CD4-positive, CD25-positive, alpha-beta regulatory T cell (primary cell): ENCODE measurements around the gene KIF2A. TPM values are rescaled to one million over a fixed set of nuclear protein-coding genes. Genes with fewer than 3 reads are reported as not detected.

Experiments used
- ATAC-seq, 2 donors: fragments of 150-1000 bp; cut with Tn5 transposase; one replicate each; pipeline ENCODE4 v1.10.0; 2021; ENCODE audit warnings: low read depth in 2 of 2, moderate number of reproducible peaks in 2 of 2, moderate library complexity in 1 of 2
- DNase-seq, 3 donors: peaks; one replicate each; pipeline versions ENCODE4 v3.0.0 to v3.0.0-alpha.2; 2012 to 2022; ENCODE audit warnings: mixed read lengths in 1 of 3
- H3K27ac ChIP-seq: one replicate; pipeline ENCODE4 v1.7.0; 2013; ENCODE audit warnings: mild to moderate bottlenecking, low read length; ENCODE audit not compliant: insufficient read depth, poor library complexity, severe bottlenecking
- H3K27me3 ChIP-seq: one replicate; pipeline ENCODE4 v1.7.0; 2013; ENCODE audit warnings: low read length; ENCODE audit not compliant: control insufficient read depth, insufficient read depth
- H3K36me3 ChIP-seq: one replicate; pipeline ENCODE4 v1.7.0; 2013; ENCODE audit warnings: mild to moderate bottlenecking, low read length, moderate library complexity; ENCODE audit not compliant: control insufficient read depth, insufficient read depth
- H3K4me1 ChIP-seq: 2 replicates; pipeline ENCODE4 v1.7.0; 2013; ENCODE audit warnings: mild to moderate bottlenecking, low read length; ENCODE audit not compliant: insufficient read depth, control insufficient read depth, poor library complexity, severe bottlenecking
- H3K4me3 ChIP-seq: one replicate; pipeline ENCODE4 v1.7.0; 2013; ENCODE audit warnings: low read depth, mild to moderate bottlenecking, low read length, moderate library complexity
- H3K9me3 ChIP-seq, 2 experiments: 1 replicate in 1 of 2; 2 replicates in 1 of 2; pipeline ENCODE4 v1.7.0; 2013; ENCODE audit warnings: low read length in 2 of 2, mild to moderate bottlenecking in 1 of 2, moderate library complexity in 1 of 2; ENCODE audit not compliant: control insufficient read depth in 2 of 2
- H3K27ac Mint-ChIP-seq, 3 donors: one replicate each; pipeline ENCODE4 v1.8.0; 2020 to 2022; ENCODE audit warnings: mild to moderate bottlenecking in 3 of 3, mixed read lengths in 3 of 3, moderate library complexity in 2 of 3
- H3K27me3 Mint-ChIP-seq: one replicate; pipeline ENCODE4 v1.8.0; 2022; ENCODE audit warnings: mild to moderate bottlenecking, mixed read lengths
- H3K36me3 Mint-ChIP-seq: one replicate; pipeline ENCODE4 v1.8.0; 2020; ENCODE audit warnings: mixed read lengths
- H3K4me1 Mint-ChIP-seq, 4 donors: one replicate each; pipeline ENCODE4 v1.8.0; 2020 to 2022; ENCODE audit warnings: mixed read lengths in 4 of 4, mild to moderate bottlenecking in 1 of 4
- H3K4me3 Mint-ChIP-seq, 4 donors: one replicate each; pipeline ENCODE4 v1.8.0; 2020 to 2022; ENCODE audit warnings: mild to moderate bottlenecking in 4 of 4, mixed read lengths in 4 of 4, moderate library complexity in 3 of 4
- H3K9me3 Mint-ChIP-seq, 7 donors: one replicate each; pipeline ENCODE4 v1.8.0; 2020 to 2022; ENCODE audit warnings: mixed read lengths in 7 of 7, mild to moderate bottlenecking in 3 of 7, moderate library complexity in 2 of 7
- polyA plus RNA-seq, 4 donors: library from polyadenylated mRNA; unstranded; fragments of 300-500 nt; fragmentation: Illumina TruSeq; gene quantifications; one replicate each; pipeline ENCODE4 v1.2.3, GENCODE V29; 2021
- total RNA-seq: library from RNA; stranded (reverse); gene quantifications from one replicate; pipeline ENCODE4 v1.2.3, GENCODE V29; 2022

Gene KIF2A
- total and polyA plus RNA-seq, 5 donors from 2014 or later: 114 to 191 (median 172) TPM

DNA sequence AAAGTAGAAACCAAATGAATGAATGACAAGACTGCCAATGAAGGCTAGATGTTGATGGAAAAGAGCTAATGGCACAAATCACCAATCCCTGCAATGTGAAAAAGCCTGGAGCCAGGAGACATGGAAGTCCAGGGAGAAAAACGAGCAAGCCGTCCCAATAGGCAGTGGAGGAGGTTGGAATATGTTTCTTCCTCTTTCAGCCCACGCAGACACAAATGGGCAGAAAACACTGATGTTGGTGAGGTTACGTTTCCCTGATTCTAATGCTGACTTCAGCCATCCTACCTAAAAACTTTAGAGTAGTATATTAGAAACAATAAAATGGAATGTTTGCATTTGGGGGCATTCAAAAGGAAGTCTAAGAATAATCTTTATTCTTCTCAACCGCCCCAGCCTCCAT, 23.9 kb upstream of the KIF2A start:
- Histone ChIP-seq H3K27ac (no peak overlapping the region), H3K9me3 (no peaks in the 10 kb centered on the region), H3K27me3 (no peaks in the 10 kb centered on the region), H3K4me3 (no peak overlapping the region), H3K36me3 (no peaks in the 10 kb centered on the region), H3K4me1 (peaks cover 5% of the 10 kb centered on the region)
- peaks cover 0 to 4% (median 0%) of the 10 kb centered on the region in 7 donors for H3K9me3 Mint-ChIP-seq
- peaks cover 18 to 46% (median 24%) of the 10 kb centered on the region in 4 donors for H3K4me1 Mint-ChIP-seq
- ATAC-seq (no peak), DNase-seq (no peak)
- no peak overlapping the region for H3K27ac Mint-ChIP-seq
- H3K4me3 Mint-ChIP-seq: no peak overlapping the region
- no peaks in the 10 kb centered on the region for H3K27me3 Mint-ChIP-seq
- H3K36me3 Mint-ChIP-seq: peaks cover 3% of the 10 kb centered on the region

DNA sequence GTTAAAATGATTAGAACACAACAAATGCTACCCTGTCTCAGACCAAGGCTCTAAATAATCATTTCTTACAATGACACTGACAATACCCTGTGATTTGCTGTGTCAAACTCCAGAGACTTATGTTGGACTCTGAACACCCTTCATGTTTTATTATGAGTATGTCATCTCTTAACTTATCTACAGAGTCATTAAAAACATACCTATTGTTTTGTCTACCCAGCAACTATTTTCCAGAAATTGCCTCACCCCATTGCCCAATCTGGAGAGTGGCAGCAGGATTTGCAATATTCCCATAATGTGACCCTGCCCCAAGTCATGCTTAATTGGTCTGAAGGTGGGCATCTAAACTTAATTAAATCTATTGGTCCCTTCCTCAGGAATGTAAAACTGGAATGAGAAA, 23.0 kb upstream of the KIF2A start:
- H3K27me3 Mint-ChIP-seq: no peaks in the 10 kb centered on the region
- no peak for DNase-seq
- H3K4me3 Mint-ChIP-seq: no peak overlapping the region
- Histone ChIP-seq H3K27ac (no peak overlapping the region), H3K9me3 (no peaks in the 10 kb centered on the region), H3K4me3 (no peak overlapping the region), H3K36me3 (no peaks in the 10 kb centered on the region), H3K4me1 (peaks cover 9% of the 10 kb centered on the region), H3K27me3 (no peaks in the 10 kb centered on the region)
- H3K4me1 Mint-ChIP-seq: peaks cover 17 to 51% (median 30%) of the 10 kb centered on the region in 4 donors
- ATAC-seq: no peak
- no peak overlapping the region for H3K27ac Mint-ChIP-seq
- H3K9me3 Mint-ChIP-seq: peaks cover 0 to 4% (median 0%) of the 10 kb centered on the region in 7 donors
- H3K36me3 Mint-ChIP-seq: peaks cover 3% of the 10 kb centered on the region

- H3K9me3 Mint-ChIP-seq: peaks cover 0 to 4% (median 0%) of the 10 kb centered on the region in 7 donors
- DNase-seq: no peak
- H3K4me1 ChIP-seq: peaks cover 9% of the 10 kb centered on the region
- no peak overlapping the region for H3K27ac ChIP-seq
- H3K36me3 Mint-ChIP-seq: peaks cover 3% of the 10 kb centered on the region
- ATAC-seq: no peak
- H3K27ac Mint-ChIP-seq: peak overlapping the region in 2 of 3 donors; percentile 52 to 86
- H3K27me3 Mint-ChIP-seq: no peaks in the 10 kb centered on the region
- H3K4me3 Mint-ChIP-seq: no peak overlapping the region
- no peaks in the 10 kb centered on the region for H3K36me3 ChIP-seq
- H3K27me3 ChIP-seq: no peaks in the 10 kb centered on the region
- H3K9me3 ChIP-seq: no peaks in the 10 kb centered on the region
- H3K4me1 Mint-ChIP-seq: peaks cover 20 to 48% (median 34%) of the 10 kb centered on the region in 4 donors
- H3K4me3 ChIP-seq: no peak overlapping the region
Observed at GRCh38 chr5:62283861-62284260, 22.1 kb upstream of the KIF2A start.

- peak in 2 of 3 donors; percentile 31 to 87 for DNase-seq
- Mint-ChIP-seq H3K27ac (peak overlapping the region in 2 of 3 donors; percentile 68 to 86), H3K36me3 (peaks cover 3% of the 10 kb centered on the region), H3K9me3 (peaks cover 0 to 4% (median 0%) of the 10 kb centered on the region in 7 donors), H3K4me3 (peak overlapping the region in 2 of 4 donors; percentile 20 to 61), H3K4me1 (peaks cover 24 to 56% (median 40%) of the 10 kb centered on the region in 4 donors), H3K27me3 (no peaks in the 10 kb centered on the region)
- H3K27ac ChIP-seq: no peak overlapping the region
- H3K36me3 ChIP-seq: no peaks in the 10 kb centered on the region
- peak overlapping the region; percentile 32 for H3K4me3 ChIP-seq
- H3K4me1 ChIP-seq: peaks cover 9% of the 10 kb centered on the region
- ATAC-seq: peak; percentile 76 to 82
- no peaks in the 10 kb centered on the region for H3K27me3 ChIP-seq
- no peaks in the 10 kb centered on the region for H3K9me3 ChIP-seq
Observed at GRCh38 chr5:62284946-62285891, 20.8 kb upstream of the KIF2A start.

GRCh38 chr5:62286834-62287233, 19.2 kb upstream of the KIF2A start:
- Histone ChIP-seq H3K9me3 (no peaks in the 10 kb centered on the region), H3K4me3 (peak overlapping the region; percentile 11), H3K36me3 (no peaks in the 10 kb centered on the region), H3K4me1 (peaks cover 13% of the 10 kb centered on the region), H3K27ac (no peak overlapping the region), H3K27me3 (no peaks in the 10 kb centered on the region)
- ATAC-seq (no peak), DNase-seq (no peak)
- H3K36me3 Mint-ChIP-seq: peaks cover 3% of the 10 kb centered on the region
- H3K4me1 Mint-ChIP-seq: peaks cover 28 to 65% (median 45%) of the 10 kb centered on the region in 4 donors
- peak overlapping the region in 2 of 3 donors; percentile 2 to 82 for H3K27ac Mint-ChIP-seq
- H3K4me3 Mint-ChIP-seq: peak overlapping the region in 3 of 4 donors; percentile 13 to 36 (median 13)
- H3K27me3 Mint-ChIP-seq: no peaks in the 10 kb centered on the region
- H3K9me3 Mint-ChIP-seq: peaks cover 0 to 4% (median 0%) of the 10 kb centered on the region in 7 donors

- DNase-seq (no peak), ATAC-seq (no peak)
- peaks cover 0 to 4% (median 1%) of the 10 kb centered on the region in 7 donors for H3K9me3 Mint-ChIP-seq
- peak overlapping the region in 2 of 4 donors; percentile 13 to 37 for H3K4me3 Mint-ChIP-seq
- peak overlapping the region in 1 of 3 donors; percentile 2 for H3K27ac Mint-ChIP-seq
- Histone ChIP-seq H3K9me3 (no peaks in the 10 kb centered on the region), H3K36me3 (no peaks in the 10 kb centered on the region), H3K4me3 (no peak overlapping the region), H3K27ac (no peak overlapping the region), H3K27me3 (no peaks in the 10 kb centered on the region), H3K4me1 (peaks cover 13% of the 10 kb centered on the region)
- H3K36me3 Mint-ChIP-seq: peaks cover 3% of the 10 kb centered on the region
- no peaks in the 10 kb centered on the region for H3K27me3 Mint-ChIP-seq
- peaks cover 31 to 69% (median 48%) of the 10 kb centered on the region in 4 donors for H3K4me1 Mint-ChIP-seq
Observed at GRCh38 chr5:62287237-62287636, 18.8 kb upstream of the KIF2A start.

GRCh38 chr5:62288118-62288517, 17.9 kb upstream of the KIF2A start:
- DNase-seq (no peak), ATAC-seq (no peak)
- Mint-ChIP-seq H3K4me1 (peaks cover 31 to 77% (median 56%) of the 10 kb centered on the region in 4 donors), H3K36me3 (peaks cover 3% of the 10 kb centered on the region), H3K27me3 (no peaks in the 10 kb centered on the region), H3K9me3 (peaks cover 0 to 8% (median 3%) of the 10 kb centered on the region in 7 donors), H3K27ac (no peak overlapping the region), H3K4me3 (no peak overlapping the region)
- H3K27me3 ChIP-seq: no peaks in the 10 kb centered on the region
- peaks cover 13% of the 10 kb centered on the region for H3K4me1 ChIP-seq
- H3K4me3 ChIP-seq: no peak overlapping the region
- no peaks in the 10 kb centered on the region for H3K36me3 ChIP-seq
- H3K9me3 ChIP-seq: no peaks in the 10 kb centered on the region
- H3K27ac ChIP-seq: no peak overlapping the region
